HepG2 (cell line): ENCODE results near the gene AMZ1. TPM values are rescaled to one million over a fixed set of nuclear protein-coding genes. Genes with fewer than 3 reads are reported as not detected.

Experiments
- ATAC-seq: fragments of 200-7000 bp; cut with Tn5 transposase; 3 replicates; pipeline ENCODE4 v1.9.1; 2020; ENCODE audit warnings: mild to moderate bottlenecking, moderate library complexity
- BruUV-seq: library from RNA; stranded (reverse); fragments of 400-500 nt; replicated peaks from 2 replicates; lab custom pipeline; 2021; lab: Mats Ljungman, UMichigan
- CTCF ChIA-PET: fragments of 300-600 bp; formaldehyde crosslinking; extraction: SDS; loops from one replicate; lab custom pipeline; 2021; ENCODE audit warnings: low total read pairs, inconsistent platforms, low intra/inter-chr PET ratio; lab: Yijun Ruan, JAX
- POLR2A ChIA-PET: fragments of 350-600 bp; sonication (Branson Sonifier 250); formaldehyde crosslinking; loops from one replicate; lab custom pipeline; 2020; ENCODE audit warnings: antibody characterized with exemption, inconsistent platforms; lab: Yijun Ruan, JAX
- DNase-seq: peaks from one replicate; pipeline ENCODE4 v3.0.0-alpha.2; 2015; ENCODE audit warnings: low spot score
- FAIRE-seq: peaks from 3 replicates; lab custom pipeline; 2011; peaks lifted over from hg19 to GRCh38; lab: Jason Lieb, UNC
- H2AFZ ChIP-seq: one replicate; pipeline ENCODE4 v1.6.1; 2011; ENCODE audit warnings: low read length, inconsistent platforms
- H3K27ac ChIP-seq: fragments of 300-600 bp; 3 replicates; pipeline ENCODE4 v1.8.0; 2011; ENCODE audit warnings: mixed run types, mild to moderate bottlenecking, mixed read lengths, low read length, inconsistent platforms; ENCODE audit not compliant: insufficient read depth; ENCODE audit errors: extremely low read length
- H3K27me3 ChIP-seq, 2 experiments: fragments of 200-600 bp in 1 of 2; 2 replicates in 1 of 2; 3 replicates in 1 of 2; pipeline versions ENCODE4 v1.6.0 to v1.8.0; 2011; ENCODE audit warnings: low read length in 2 of 2, mild to moderate bottlenecking in 2 of 2, moderate library complexity in 2 of 2, inconsistent platforms in 1 of 2; ENCODE audit not compliant: insufficient read depth in 2 of 2, control insufficient read depth in 1 of 2
- H3K36me3 ChIP-seq, 2 experiments: fragments of 200-600 bp in 1 of 2; replicated peaks in 1 of 2; 2 replicates in 1 of 2; 3 replicates in 1 of 2; pipeline versions ENCODE4 v1.5.1 to v1.8.0; 2011; ENCODE audit warnings: low read length in 2 of 2, inconsistent platforms in 1 of 2; ENCODE audit not compliant: insufficient read depth in 2 of 2, control insufficient read depth in 1 of 2
- H3K4me1 ChIP-seq: 2 replicates; pipeline ENCODE4 v1.5.1; 2012; ENCODE audit warnings: low read length, inconsistent platforms; ENCODE audit not compliant: insufficient read depth
- H3K4me2 ChIP-seq: 2 replicates; pipeline ENCODE4 v1.6.0; 2011; ENCODE audit warnings: low read depth, low read length, inconsistent platforms
- H3K4me3 ChIP-seq, 3 experiments: fragments of 200-600 bp in 1 of 3; sonication (generic), shearing (Covaris generic) in 1 of 3; replicated peaks in 1 of 3; 2 replicates each; pipeline ENCODE4 v1.5.1; 2011 to 2016; ENCODE audit warnings: low read length in 3 of 3, inconsistent platforms in 2 of 3, low read depth in 2 of 3, mild to moderate bottlenecking in 2 of 3, control low read depth in 1 of 3, mixed read lengths in 1 of 3; ENCODE audit not compliant: insufficient read depth in 1 of 3
- H3K79me2 ChIP-seq: one replicate; pipeline ENCODE4 v1.6.1; 2011; ENCODE audit warnings: low read length, inconsistent platforms; ENCODE audit not compliant: insufficient read depth
- H3K9ac ChIP-seq: 2 replicates; pipeline ENCODE4 v1.6.0; 2011; ENCODE audit warnings: mild to moderate bottlenecking, low read depth, low read length, inconsistent platforms; ENCODE audit not compliant: insufficient read depth
- H3K9me3 ChIP-seq: 2 replicates; pipeline ENCODE4 v1.5.1; 2012; ENCODE audit warnings: mild to moderate bottlenecking, low read length
- H4K20me1 ChIP-seq: 2 replicates; pipeline ENCODE4 v1.6.0; 2011; ENCODE audit warnings: inconsistent platforms, mild to moderate bottlenecking, low read length, moderate library complexity; ENCODE audit not compliant: insufficient read depth
- ARID5B ChIP-seq: IDR thresholded peaks from 2 replicates; pipeline ENCODE4 v1.4.0; 2020; ENCODE audit warnings: mild to moderate bottlenecking, missing genetic modification reagents
- CCDC6 ChIP-seq: sonication (generic); formaldehyde crosslinking; IDR thresholded peaks from 2 replicates; pipeline ENCODE4 v1.8.1; 2022; ENCODE audit warnings: mild to moderate bottlenecking, missing genetic modification reagents, moderate library complexity
- CREB1 ChIP-seq, 2 experiments: fragments of 450-650 bp in 1 of 2; IDR thresholded peaks; 2 replicates each; pipeline ENCODE4 v1.6.1; 2016 to 2017; ENCODE audit warnings: control low read depth in 1 of 2, mild to moderate bottlenecking in 1 of 2, missing compliant biosample characterization in 1 of 2, missing genetic modification characterization in 1 of 2
- ESRRA ChIP-seq: sonication (generic); formaldehyde crosslinking; IDR thresholded peaks from 2 replicates; pipeline ENCODE4 v1.5.1; 2020; ENCODE audit warnings: mild to moderate bottlenecking, low read depth, missing genetic modification reagents
- GABPB1 ChIP-seq: IDR thresholded peaks from 2 replicates; pipeline ENCODE4 v1.6.1; 2016; ENCODE audit warnings: mild to moderate bottlenecking, missing genetic modification reagents, moderate library complexity, missing compliant biosample characterization
- HNRNPUL1 ChIP-seq: fragments of 200-400 bp; formaldehyde crosslinking; IDR thresholded peaks from 2 replicates; pipeline ENCODE4 v1.6.1; 2017; ENCODE audit warnings: low read depth, mild to moderate bottlenecking, low read length, moderate library complexity
- MYPOP ChIP-seq: sonication (generic); formaldehyde crosslinking; IDR thresholded peaks from 2 replicates; pipeline ENCODE4 v1.8.1; 2023; ENCODE audit warnings: mild to moderate bottlenecking, moderate library complexity, missing genetic modification reagents
- NR2F1 ChIP-seq, 2 experiments: fragments of 450-650 bp in 1 of 2; formaldehyde crosslinking in 1 of 2; IDR thresholded peaks; 2 replicates each; pipeline versions ENCODE4 v1.5.0 to v1.6.1; 2016 to 2020; ENCODE audit warnings: mild to moderate bottlenecking in 1 of 2, missing compliant biosample characterization in 1 of 2, missing genetic modification reagents in 1 of 2, moderate library complexity in 1 of 2
- ZBTB46 ChIP-seq: sonication (generic); formaldehyde crosslinking; IDR thresholded peaks from 2 replicates; pipeline ENCODE4 v1.4.0; 2020; ENCODE audit warnings: mild to moderate bottlenecking, missing genetic modification reagents, borderline replicate concordance
- ZNF263 ChIP-seq: sonication (generic); formaldehyde crosslinking; IDR thresholded peaks from 2 replicates; pipeline ENCODE4 v1.4.0; 2020; ENCODE audit warnings: missing genetic modification reagents
- ZNF280D ChIP-seq: sonication (generic); formaldehyde crosslinking; IDR thresholded peaks from 2 replicates; pipeline ENCODE4 v1.5.1; 2020; ENCODE audit warnings: mild to moderate bottlenecking, missing genetic modification reagents
- ZNF557 ChIP-seq: sonication (generic); formaldehyde crosslinking; IDR thresholded peaks from 2 replicates; pipeline ENCODE4 v1.4.0; 2020; ENCODE audit warnings: missing genetic modification reagents
- WGBS: methylation state at CpG from one replicate; pipeline ENCODE4 v1.1.6; 2017; ENCODE audit warnings: low lambda C conversion rate; 5-methylcytosine and 5-hydroxymethylcytosine counted together
- in situ Hi-C: cut with HindIII; loops from 2 replicates; pipeline ENCODE4 v1.10.0; 2017; ENCODE audit warnings: low pct_unique_long_range_greater_than_20kb; ENCODE audit not compliant: extremely low pct_ligation_motif_present
- intact Hi-C: fragments of 100-400 bp; cut with micrococcal nuclease; formaldehyde crosslinking; loops from one replicate; pipeline ENCODE4 v1.10.0; 2022; ENCODE audit not compliant: unreplicated experiment
- polyA plus RNA-seq, 8 experiments: library from polyadenylated mRNA; depleted of rRNA in 3 of 8; stranded (reverse) in 7 of 8; unstranded in 1 of 8; fragments of >200 nt; fragmentation: Illumina TruSeq in 4 of 8; extraction: Trizol in 4 of 8; gene quantifications; 2 replicates each; pipeline versions ENCODE4 v1.2.1 to v1.2.3, GENCODE V29; 2011 to 2016; ENCODE audit warnings: low read depth in 4 of 8, missing spikeins in 1 of 8, mixed read lengths in 1 of 8; ENCODE audit not compliant: insufficient read depth in 1 of 8
- total RNA-seq, 5 experiments: library from RNA; depleted of rRNA; stranded (reverse); fragments of >200 nt; fragmentation: Illumina TruSeq; extraction: Trizol; gene quantifications; 2 replicates each; pipeline ENCODE4 v1.2.3, GENCODE V29; 2016; ENCODE audit warnings: low read depth in 1 of 5

AMZ1 gene
- total and polyA plus RNA-seq, 2 of the 13 experiments (the other 11 are each of a cell fraction or from before 2014, with no cell fraction given), result 0.03 TPM; not detected in 1

GRCh38 chr7:2757904-2758672 is 70.1 kb downstream of the AMZ1 start:
- CTCF ChIA-PET, result no interaction called here
- in situ Hi-C loops, result no loop called here
- peaks cover 38% of the 10 kb centered on the region for H3K4me1 ChIP-seq
- no TSS peak for BruUV-seq
- no peak overlapping the region for H2AFZ ChIP-seq
- peaks cover 6 to 10% of the 10 kb centered on the region in 2 experiments; a peak in 4 of 5 replicates for H3K36me3 ChIP-seq
- peak; percentile 90 for DNase-seq
- H3K4me3 ChIP-seq, result no peak overlapping the region; a peak in 1 of 6 replicates
- H3K9ac ChIP-seq, result peak overlapping the region; percentile 26; the same call in 1 of the 2 replicates
- ATAC-seq, result peak; percentile 70
- POLR2A ChIA-PET, result interaction anchor here (0.7 to 2.1 kb wide), 10 partner anchors 11 to 126 kb away, joined by 3 to 23 read pairs (median 4); partner anchors contain the start of gene TTYH3
- no peaks in the 10 kb centered on the region for H4K20me1 ChIP-seq
- intact Hi-C loops, result loop anchor here (5.0 kb wide), 1 partner anchor 44 kb away; no protein-coding TSS in a partner anchor
- peaks cover 4% of the 10 kb centered on the region for H3K79me2 ChIP-seq
- 52% methylated on average over 12 of the region's 12 CpGs for WGBS
- FAIRE-seq, result peak; percentile 21
- H3K4me2 ChIP-seq, result peak overlapping the region; percentile 30
- H3K27ac ChIP-seq, result peak overlapping the region; percentile 55
- no peaks in the 10 kb centered on the region for H3K9me3 ChIP-seq
- no peaks in the 10 kb centered on the region for H3K27me3 ChIP-seq
- no peak; the same call in 1 of the 2 replicates for TF ChIP-seq GABPB1 (CRISPR knock-in tag)
- no peak for TF ChIP-seq ZNF557
- TF ChIP-seq ESRRA (CRISPR knock-in tag), result no peak
- TF ChIP-seq ZBTB46 (CRISPR knock-in tag), result no peak
- no peak for TF ChIP-seq HNRNPUL1
- peak; percentile 28 for TF ChIP-seq ARID5B (CRISPR knock-in tag)
- no peak for TF ChIP-seq CCDC6 (CRISPR knock-in tag)
- TF ChIP-seq ZNF263 (CRISPR knock-in tag), result peak; percentile 59; the same call in 1 of the 2 replicates
- TF ChIP-seq NR2F1 (CRISPR knock-in tag; IDR thresholded peaks at IDR 0.05), result no peak
- TF ChIP-seq MYPOP (CRISPR knock-in tag), result no peak
- TF ChIP-seq CREB1 (IDR thresholded peaks at IDR 0.05), result peak; percentile 66; the same call in 1 of the 2 replicates
- peak; percentile 88 for TF ChIP-seq CREB1 (CRISPR knock-in tag; IDR thresholded peaks at IDR 0.05)
- TF ChIP-seq ZNF280D, result no peak
